ENCODE measurements around the gene MPPE1. TPM values are rescaled to one million over a fixed set of nuclear protein-coding genes. Genes with fewer than 3 reads are reported as not detected.

MPPE1 gene
- total and polyA plus RNA-seq, 9 of the 15 experiments (the other 6 are each of a cell fraction or from before 2014, with no cell fraction given) = 10.7 to 19.5 (median 13.3) TPM

- TF ChIP-seq, protein P1, sequence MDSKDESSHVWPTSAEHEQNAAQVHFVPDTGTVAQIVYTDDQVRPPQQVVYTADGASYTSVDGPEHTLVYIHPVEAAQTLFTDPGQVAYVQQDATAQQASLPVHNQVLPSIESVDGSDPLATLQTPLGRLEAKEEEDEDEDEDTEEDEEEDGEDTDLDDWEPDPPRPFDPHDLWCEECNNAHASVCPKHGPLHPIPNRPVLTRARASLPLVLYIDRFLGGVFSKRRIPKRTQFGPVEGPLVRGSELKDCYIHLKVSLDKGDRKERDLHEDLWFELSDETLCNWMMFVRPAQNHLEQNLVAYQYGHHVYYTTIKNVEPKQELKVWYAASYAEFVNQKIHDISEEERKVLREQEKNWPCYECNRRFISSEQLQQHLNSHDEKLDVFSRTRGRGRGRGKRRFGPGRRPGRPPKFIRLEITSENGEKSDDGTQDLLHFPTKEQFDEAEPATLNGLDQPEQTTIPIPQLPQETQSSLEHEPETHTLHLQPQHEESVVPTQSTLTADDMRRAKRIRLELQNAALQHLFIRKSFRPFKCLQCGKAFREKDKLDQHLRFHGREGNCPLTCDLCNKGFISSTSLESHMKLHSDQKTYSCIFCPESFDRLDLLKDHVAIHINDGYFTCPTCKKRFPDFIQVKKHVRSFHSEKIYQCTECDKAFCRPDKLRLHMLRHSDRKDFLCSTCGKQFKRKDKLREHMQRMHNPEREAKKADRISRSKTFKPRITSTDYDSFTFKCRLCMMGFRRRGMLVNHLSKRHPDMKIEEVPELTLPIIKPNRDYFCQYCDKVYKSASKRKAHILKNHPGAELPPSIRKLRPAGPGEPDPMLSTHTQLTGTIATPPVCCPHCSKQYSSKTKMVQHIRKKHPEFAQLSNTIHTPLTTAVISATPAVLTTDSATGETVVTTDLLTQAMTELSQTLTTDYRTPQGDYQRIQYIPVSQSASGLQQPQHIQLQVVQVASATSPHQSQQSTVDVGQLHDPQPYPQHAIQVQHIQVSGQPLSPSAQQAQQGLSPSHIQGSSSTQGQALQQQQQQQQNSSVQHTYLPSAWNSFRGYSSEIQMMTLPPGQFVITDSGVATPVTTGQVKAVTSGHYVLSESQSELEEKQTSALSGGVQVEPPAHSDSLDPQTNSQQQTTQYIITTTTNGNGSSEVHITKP (IDR thresholded peaks at IDR 0.05; ENCODE audit: partially characterized antibody) = peak; percentile 81
- TF ChIP-seq BRD9 (IDR thresholded peaks at IDR 0.05; ENCODE audit: low read depth, partially characterized antibody) (no peak), AFF1 (IDR thresholded peaks at IDR 0.05; ENCODE audit: low read depth in 1 of 2, partially characterized antibody in 2 of 2) (peak in 1 of 2 experiments; percentile 47), RBBP5 (IDR thresholded peaks at IDR 0.05; ENCODE audit: borderline replicate concordance, insufficient read depth, low read length, poor library complexity, severe bottlenecking) (peak; percentile 39), MGA (IDR thresholded peaks at IDR 0.05) (peak; percentile 56; the same call in 1 of the 2 replicates), ZNF175 (CRISPR knock-in tag; IDR thresholded peaks at IDR 0.05; ENCODE audit: low read depth) (no peak)
Measured at GRCh38 chr18:11857177-11857887, 50.8 kb downstream of the MPPE1 start (continued).
